HG02885 (cell line): ENCODE measurements around the gene AHNAK2.
"Not testable (repeated sequence)": the region's sequence is repeated elsewhere in the genome, so short reads cannot be mapped to it uniquely, and the experiment has no call there.

Experiments used
- ATAC-seq: cut with Tn5 transposase; IDR thresholded peaks from one replicate; pipeline ENCODE4 v1.9.1; 2021; ENCODE audit warnings: mild to moderate bottlenecking; ENCODE audit not compliant: unreplicated experiment, poor library complexity

The AHNAK2 gene

DNA sequence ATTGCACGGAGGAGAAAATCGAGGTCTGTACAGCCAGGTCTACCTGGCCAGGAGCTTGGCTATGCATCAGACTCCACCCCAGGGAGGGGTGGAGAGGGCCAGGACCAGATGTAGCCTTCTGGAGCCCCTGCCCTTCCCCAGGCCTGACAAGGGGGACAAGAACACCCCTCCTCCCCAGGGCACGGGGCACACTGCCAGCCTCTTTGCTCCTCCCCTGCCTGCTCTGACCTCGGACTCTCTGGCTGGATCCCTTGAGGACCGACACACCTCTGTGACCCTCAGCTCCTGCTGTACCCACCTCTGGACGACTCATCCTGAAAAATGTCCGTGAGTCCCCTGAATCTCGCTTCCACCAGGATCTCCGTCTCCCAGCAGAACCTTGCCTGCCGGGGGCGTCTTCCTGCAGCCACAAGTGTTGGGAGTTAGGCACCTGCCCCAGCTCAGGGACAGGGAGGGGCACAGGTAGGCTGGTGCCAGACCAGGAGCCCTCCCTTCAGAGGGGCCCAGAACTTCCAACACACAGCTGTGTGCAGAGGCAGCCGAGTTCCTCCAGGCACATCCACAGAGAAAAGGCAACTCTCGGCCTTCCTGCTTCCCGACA lies 21.8 kb downstream of the AHNAK2 start:
- no peak for ATAC-seq

DNA sequence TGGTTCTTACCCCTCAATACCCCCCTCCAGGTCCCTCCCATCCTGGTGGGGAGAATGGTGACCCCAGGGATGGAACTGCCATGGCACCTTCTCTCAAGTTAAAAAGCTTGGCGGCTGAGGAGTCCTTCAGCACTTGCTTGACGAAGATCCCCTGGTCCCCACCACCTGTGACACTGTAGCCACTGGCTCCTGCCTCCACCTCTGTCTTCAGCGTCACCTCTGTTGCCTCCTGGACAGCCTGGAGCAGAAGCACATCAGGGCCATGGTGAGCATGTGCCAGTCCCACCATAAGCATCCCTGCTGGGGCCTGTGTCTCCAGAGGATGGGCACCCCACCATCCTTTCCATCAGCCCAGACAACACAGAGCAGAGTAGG lies 22.8 kb downstream of the AHNAK2 start:
- no peak for ATAC-seq

DNA sequence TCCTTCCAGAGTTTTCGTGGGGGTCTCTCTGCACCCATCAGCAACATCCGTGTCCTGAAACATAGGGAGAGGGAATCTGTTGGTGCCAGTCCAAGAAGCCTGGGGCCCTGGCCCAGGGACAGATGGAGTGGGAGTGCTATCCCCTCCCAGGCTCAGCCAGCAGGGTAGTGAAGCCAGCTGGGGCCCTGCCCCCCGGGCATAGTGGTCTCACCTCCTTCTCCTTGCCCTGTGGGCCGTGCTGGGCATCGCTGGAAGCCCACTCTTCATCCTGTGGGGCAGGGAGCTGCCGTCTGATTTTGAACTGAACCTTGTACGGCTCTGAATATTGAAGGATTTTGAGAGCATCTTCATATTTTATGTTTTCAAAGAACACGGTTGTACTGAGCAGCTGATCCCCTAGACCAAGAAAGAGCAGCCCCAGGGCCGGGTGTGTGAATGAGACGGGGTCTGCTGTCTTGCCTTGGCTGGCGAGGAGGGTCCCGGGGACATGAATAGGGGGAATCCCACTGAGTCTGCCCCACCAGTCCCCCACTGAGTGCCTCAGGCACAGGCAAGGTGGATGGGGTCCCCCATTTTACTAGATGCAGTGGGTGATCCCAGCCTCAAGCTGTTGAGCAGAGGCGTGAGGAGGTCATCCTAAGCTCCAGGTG lies 23.3 kb downstream of the AHNAK2 start:
- no peak for ATAC-seq

DNA sequence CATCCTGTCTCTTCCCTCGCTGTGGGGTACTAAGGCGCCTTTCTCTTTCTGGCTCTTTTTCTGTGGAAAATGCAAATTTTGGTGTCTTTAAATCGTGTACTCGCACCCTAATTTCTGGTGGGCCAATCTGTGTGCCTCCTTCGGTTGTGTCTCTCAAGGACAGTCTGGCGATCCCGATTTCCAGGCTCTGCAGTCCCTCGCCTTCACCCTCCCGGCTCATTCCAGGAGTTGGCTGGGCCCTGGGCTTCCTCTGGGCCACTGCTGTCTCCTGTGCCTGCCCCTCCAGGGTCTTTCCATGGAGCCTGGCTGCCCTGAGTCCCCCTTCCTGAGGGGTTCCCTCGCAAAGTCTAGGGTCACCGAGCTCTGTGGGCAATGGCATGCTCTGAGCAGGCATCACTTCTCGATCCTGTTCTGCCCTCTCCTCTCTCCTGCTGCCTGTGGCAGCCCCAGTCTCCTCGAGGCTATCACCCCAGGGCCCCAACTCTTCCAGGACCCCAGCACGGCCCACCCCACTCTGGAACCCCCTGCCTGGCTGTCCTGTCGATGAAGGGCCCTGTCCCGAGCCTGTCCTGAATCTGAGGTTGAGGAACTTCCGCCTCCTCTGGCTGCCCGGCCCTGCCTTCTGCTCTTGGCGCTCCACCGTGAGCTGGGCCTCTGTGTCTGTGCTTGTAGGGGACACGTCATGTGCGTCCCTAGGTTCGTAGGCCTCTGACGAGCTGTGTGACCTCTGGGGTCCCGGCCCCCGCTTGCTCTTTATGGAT lies 24.1 kb downstream of the AHNAK2 start:
- no peak for ATAC-seq

DNA sequence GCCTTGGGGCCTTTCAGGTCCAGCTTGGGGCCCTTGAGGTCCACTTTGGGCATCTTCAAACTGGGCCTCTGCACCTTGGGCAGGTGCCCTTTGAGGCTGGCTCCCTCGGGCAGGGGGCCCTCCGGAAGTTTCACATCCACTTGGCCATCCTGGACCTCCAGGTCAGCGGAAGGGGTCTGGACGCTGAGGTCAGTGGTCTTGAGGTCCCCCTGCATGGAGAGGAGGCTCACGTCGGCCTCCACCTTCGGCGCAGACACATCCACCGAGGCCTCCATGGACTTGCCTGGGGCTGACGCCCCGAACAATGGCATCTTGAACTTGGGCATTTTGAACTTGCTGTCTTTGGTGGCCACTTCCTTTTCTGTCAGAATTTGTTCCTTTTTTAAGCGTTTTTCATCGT lies 25.1 kb downstream of the AHNAK2 start:
- ATAC-seq, result no peak

DNA sequence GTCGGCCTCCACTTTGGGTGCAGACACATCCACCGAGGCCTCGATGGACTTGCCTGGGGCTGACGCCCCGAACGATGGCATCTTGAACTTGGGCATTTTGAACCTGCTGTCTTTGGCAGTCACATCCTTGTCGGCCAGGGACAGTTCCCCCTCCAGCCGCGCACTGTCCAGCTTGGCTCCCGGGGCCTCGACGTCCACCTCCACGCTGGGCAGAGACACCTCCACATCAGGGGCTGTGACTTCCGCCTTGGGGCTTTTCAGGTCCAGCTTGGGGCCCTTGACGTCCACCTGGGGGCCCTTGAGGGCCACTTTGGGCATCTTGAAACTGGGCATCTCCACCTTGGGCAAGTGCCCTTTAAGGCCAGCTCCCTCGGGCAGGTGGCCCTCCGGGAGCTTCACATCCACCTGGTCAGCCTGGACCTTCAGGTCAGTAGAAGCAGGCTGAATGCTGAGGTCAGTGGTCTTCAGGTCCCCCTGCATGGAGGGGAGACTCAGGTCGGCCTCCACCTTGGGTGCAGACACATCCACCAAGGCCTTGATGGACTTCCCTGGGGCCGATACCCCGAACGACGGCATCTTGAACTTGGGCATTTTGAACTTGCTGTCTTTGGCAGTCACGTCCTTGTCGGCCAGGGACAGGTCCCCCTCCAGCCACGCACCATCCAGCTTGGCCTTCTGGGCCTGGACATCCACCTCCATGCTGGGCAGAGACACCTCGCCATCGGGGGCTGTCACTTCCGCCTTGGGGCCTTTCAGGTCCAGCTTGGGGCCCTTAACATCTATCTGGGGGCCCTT lies 26.1 kb downstream of the AHNAK2 start:
- not testable (repeated sequence) for ATAC-seq

DNA sequence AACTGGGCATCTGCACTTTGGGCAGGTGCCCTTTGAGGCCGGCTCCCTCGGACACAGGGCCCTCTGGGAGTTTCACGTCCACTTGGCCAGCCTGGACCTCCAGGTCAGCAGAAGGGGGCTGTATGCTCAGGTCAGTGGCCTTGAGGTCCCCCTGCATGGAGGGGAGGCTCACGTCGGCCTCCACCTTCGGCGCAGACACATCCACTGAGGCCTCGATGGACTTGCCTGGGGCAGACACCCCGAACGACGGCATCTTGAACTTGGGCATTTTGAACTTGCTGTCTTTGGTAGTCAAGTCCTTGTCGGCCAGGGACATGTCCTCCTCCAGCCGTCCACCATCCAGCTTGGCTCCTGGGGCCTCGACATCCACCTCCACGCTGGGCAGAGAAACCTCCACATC lies 27.5 kb downstream of the AHNAK2 start:
- not testable (repeated sequence) for ATAC-seq

DNA sequence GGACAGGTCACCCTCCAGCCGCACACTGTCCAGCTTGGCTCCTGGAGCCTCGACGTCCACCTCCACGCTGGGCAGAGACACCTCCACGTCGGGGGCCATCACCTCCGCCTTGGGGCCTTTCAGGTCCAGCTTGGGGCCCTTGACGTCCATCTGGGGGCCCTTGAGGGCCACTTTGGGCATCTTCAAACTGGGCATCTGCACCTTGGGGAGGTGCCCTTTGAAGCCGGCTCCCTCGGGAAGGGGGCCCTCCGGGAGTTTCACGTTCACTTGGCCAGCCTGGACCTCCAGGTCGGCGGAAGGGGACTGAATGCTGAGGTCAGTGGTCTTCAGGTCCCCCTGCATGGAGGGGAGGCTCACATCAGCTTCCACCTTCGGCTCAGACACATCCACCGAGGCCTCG lies 28.2 kb downstream of the AHNAK2 start:
- no peak for ATAC-seq

DNA sequence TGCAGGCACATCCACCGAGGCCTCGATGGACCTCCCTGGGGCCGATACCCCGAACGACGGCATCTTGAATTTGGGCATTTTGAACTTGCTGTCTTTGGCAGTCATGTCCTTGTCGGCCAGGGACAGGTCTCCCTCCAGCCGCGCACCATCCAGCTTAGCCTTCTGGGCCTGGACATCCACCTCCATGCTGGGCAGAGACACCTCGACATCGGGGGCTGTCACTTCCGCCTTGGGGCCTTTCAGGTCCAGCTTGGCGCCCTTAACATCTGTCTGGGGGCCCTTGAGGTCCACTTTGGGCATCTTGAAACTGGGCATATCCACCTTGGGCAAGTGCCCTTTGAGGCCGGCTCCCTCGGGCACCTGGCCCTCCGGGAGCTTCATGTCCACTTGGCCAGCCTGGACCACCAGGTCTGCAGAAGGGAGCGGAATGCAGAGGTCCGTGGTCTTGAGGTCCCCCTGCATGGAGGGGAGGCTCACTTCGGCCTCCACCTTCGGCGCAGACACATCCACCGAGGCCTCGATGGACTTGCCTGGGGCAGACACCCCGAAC lies 28.7 kb downstream of the AHNAK2 start:
- not testable (repeated sequence) for ATAC-seq

DNA sequence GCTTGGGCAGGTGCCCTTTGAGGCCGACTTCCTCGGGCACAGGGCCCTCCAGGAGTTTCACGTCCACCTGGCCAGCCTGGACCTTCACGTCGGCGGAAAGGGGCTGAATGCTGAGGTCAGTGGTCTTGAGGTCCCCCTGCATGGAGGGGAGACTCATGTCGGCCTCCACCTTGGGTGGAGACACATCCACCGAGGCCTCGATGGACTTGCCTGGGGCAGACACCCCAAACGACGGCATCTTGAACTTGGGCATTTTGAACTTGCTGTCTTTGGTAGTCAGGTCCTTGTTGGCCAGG lies 29.5 kb downstream of the AHNAK2 start:
- no peak for ATAC-seq

DNA sequence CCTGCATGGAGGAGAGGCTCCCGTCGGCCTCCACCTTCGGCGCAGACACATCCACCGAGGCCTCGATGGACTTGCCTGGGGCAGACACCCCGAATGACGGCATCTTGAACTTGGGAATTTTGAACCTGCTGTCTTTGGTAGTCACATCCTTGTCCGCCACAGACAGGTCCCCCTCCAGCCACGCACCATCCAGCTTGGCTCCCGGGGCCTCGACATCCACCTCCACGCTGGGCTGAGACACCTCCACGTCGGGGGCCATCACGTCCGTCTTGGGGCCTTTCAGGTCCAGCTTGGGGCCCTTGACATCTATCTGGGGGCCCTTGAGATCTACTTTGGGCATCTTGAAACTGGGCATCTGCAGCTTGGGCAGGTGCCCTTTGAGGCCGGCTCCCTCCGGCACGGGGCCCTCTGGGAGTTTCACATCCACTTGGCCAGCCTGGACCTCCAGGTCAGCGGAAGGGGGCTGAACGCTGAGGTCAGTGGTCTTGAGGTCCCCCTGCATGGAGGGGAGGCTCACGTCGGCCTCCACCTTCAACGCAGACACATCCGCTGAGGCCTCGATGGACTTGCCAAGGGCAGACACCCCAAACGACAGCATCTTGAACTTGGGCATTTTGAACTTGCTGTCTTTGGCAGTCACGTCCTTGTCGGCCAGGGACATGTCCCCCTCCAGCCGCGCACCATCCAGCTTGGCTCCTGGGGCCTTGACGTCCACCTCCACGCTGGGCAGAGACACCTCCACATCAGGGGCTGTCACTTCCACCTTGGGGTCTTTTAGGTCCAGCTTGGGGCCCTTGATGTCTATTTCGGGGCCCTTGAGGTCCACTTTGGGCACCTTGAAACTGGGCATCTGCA lies 30.1 kb downstream of the AHNAK2 start:
- ATAC-seq, result not testable (repeated sequence)

DNA sequence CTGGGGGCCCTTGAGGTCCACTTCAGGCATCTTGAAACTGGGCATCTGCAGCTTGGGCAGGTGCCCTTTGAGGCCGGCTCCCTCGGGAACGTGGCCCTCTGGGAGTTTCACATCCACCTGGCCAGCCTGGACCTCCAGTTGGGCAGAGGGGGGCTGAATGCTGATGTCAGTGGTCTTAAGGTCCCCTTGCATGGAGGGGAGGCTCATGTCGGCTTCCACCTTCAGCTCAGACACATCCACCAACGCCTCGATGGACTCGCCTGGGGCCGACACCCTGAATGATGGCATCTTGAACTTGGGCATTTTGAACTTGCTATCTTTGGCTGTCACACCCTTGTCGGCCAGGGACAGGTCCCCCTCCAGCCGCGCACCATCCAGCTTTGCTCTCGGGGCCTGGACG lies 31.0 kb downstream of the AHNAK2 start:
- ATAC-seq, result not testable (repeated sequence)

DNA sequence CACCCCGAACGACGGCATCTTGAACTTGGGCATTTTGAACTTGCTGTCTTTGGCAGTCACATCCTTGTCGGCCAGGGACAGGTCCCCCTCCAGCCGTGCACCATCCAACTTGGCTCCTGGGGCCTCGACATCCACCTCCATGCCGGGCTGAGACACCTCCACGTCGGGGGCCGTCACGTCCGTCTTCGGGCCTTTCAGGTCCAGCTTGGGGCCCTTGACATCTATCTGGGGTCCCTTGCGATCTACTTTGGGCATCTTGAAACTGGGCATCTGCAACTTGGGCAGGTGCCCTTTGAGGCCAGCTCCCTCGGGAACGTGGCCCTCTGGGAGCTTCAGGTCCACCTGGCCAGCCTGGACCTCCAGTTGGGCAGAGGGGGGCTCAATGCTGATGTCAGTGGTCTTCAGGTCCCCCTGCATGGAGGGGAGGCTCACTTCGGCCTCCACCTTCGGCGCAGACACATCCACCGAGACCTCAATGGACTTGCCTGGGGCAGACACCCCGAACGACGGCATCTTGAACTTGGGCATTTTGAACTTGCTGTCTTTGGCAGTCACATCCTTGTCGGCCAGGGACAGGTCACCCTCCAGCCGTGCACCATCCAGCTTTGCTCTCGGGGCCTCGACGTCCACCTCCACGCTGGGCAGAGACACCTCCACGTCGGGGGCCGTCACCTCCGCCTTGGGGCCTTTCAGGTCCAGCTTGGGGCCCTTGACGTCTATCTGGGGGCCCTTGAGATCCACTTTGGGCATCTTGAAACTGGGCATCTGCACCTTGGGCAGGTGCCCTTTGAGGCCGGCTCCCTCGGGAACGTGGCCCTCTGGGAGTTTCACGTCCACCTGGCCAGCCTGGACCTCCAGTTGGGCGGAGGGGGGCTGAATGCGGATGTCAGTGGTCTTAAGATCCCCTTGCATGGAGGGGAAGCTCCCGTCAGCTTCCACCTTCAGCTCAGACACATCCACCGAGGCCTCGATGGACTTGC lies 31.9 kb downstream of the AHNAK2 start:
- ATAC-seq, result not testable (repeated sequence)

DNA sequence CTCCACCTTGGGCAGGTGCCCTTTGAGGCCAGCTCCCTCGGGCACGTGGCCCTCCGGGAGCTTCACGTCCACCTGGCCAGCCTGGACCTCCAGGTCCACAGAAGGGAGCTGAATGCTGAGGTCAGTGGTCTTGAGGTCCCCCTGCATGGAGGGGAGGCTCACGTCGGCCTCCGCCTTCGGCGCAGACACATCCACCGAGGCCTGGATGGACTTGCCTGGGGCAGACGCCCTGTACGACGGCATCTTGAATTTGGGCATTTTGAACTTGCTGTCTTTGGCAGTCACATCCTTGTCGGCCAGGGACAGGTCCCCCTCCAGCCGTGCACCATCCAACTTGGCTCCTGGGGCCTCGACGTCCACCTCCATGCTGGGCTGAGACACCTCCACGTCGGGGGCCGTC lies 32.9 kb downstream of the AHNAK2 start:
- ATAC-seq, result not testable (repeated sequence)

DNA sequence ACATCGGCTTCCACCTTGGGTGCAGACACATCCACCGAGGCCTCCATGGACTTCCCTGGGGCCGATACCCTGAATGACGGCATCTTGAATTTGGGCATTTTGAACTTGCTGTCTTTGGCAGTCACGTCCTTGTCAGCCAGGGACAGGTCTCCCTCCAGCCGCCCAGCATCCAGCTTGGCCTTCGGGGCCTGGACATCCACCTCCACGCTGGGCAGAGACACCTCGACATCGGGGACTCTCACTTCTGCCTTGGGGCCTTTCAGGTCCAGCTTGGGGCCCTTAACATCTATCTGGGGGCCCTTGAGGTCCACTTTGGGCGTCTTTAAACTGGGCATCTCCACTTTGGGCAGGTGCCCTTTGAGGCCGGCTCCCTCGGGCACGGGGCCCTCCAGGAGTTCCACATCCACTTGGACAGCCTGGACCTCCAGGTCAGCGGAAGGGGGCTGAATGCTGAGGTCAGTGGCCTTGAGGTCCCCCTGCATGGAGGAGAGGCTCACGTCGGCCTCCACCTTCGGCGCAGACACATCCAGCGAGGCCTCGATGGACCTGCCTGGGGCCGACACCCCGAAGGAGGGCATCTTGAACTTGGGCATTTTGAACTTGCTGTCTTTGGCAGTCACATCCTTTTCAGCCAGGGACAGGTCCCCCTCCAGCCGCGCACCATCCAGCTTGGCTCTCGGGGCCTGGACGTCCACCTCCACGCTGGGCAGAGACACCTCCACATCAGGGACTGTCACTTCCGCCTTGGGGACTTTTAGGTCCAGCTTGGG lies 33.6 kb downstream of the AHNAK2 start:
- not testable (repeated sequence) for ATAC-seq

DNA sequence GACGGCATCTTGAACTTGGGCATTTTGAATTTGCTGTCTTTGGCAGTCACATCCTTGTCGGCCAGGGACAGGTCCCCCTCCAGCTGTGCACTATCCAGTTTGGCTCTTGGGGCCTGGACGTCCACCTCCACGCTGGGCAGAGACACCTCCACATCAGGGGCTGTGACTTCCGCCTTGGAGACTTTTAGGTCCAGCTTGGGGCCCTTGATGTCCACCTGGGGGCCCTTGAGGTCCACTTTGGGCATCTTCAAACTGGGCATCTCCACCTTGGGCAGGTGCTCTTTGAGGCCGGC lies 34.2 kb downstream of the AHNAK2 start:
- ATAC-seq, result not testable (repeated sequence)

DNA sequence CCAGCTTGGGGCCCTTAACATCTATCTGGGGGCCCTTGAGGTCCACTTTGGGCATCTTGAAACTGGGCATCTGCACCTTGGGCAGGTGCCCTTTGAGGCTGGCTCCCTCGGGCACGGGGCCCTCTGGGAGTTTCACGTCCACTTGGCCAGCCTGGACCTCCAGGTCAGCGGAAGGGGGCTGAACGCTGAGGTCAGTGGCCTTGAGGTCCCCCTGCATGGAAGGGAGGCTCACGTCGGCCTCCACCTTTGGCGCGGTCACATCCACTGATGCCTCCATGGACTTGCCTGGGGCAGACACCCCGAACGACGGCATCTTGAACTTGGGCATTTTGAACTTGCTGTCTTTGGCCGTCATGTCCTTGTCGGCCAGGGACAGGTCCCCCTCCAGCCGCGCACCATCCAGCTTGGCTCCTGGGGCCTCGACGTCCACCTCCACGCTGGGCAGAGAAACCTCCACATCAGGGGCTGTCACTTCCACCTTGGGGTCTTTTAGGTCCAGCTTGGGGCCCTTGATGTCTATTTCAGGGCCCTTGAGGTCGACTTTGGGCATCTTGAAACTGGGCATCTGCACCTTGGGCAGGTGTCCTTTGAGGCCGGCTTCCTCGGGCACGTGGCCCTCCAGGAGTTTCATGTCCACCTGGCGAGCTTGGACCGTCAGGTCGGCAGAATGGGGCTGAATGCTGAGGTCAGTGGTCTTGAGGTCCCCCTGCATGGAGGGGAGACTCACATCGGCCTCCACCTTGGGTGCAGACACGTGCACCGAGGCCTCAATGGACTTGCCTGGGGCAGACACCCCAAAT lies 34.8 kb downstream of the AHNAK2 start:
- not testable (repeated sequence) for ATAC-seq
